NCI-H82 treated with DMSO at 0.1 percent for 48 hours (cell line): ENCODE results near the gene CENPB.
"Not testable (repeated sequence)": the region's sequence is repeated elsewhere in the genome, so short reads cannot be mapped to it uniquely, and the experiment has no call there.

ENCODE experiments used
- DNase-seq: peaks from one replicate; lab custom pipeline; 2025; ENCODE audit not compliant: unreplicated experiment; lab: John Stamatoyannopoulos, UW

The CENPB gene

GRCh38 chr20:3786665-3787323 lies at the start of gene CENPB:
TSS of gene CENPB (minus strand) at chr20:3786740. CDS start at chr20:3786483, 257 bp downstream.
- DNase-seq: peak; percentile 40

DNA sequence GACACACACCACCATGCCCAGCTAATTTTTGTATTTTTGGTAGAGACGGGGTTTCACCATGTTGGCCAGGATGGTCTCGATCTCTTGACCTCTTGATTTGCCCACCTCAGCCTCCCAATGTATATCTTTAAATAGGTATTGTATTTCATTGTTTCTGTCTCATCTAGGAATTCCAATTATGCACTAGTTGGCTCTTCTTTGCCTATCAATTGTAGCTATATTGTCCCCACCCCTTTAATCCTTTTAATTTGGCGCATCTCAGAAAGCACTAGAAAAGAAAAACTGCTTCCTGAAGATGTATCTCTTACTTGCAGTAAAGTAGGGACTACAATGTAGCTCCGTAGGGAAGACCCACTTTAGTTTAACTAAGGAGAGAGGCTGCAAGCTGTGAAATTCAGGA lies 49.6 kb upstream of the CENPB start:
- no peak for DNase-seq

DNA sequence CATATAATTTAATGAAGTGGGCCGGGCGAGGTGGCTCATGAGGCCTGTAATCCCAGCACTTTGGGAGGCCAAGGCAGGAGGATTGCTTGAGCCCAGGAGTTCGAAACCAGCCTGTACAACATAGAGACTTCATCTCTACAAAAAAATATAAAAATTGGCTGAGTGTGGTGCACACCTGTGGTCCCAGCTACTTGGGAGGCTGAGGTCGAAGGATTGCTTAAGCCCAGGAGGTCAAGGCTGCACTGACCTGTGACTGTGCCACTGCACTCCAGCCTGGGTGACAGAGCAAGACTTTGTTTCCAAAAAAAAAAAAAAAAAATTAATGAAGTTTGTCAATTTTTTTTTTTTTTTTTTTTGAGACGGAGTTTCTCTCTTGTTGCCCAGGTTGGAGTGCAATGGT lies 43.4 kb upstream of the CENPB start:
- DNase-seq: not testable (repeated sequence)

- no peak for DNase-seq
Measured at GRCh38 chr20:3828798-3829197, 42.3 kb upstream of the CENPB start.

- no peak for DNase-seq
Measured at GRCh38 chr20:3826420-3826819, 39.9 kb upstream of the CENPB start.

DNA sequence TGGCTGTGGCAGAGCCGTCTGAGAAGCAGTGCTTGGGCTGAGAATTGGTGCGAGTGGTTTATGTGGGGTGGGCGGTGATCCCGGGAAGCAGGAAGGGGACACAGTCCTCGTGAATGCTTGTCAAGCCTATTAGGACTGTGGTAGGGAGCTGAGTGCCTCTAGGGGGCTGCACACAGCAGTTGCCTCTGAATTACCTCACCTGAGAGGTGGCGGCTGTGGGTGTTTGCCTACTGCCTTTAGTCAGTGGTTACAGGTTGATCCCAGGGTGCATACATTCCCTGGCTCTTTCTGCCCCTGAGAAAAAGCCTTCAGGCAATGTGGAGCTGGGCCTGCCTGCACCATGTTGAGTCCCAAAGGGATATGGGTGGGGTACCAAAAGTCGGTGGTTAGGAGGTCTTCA lies 39.0 kb upstream of the CENPB start:
- DNase-seq: no peak

DNA sequence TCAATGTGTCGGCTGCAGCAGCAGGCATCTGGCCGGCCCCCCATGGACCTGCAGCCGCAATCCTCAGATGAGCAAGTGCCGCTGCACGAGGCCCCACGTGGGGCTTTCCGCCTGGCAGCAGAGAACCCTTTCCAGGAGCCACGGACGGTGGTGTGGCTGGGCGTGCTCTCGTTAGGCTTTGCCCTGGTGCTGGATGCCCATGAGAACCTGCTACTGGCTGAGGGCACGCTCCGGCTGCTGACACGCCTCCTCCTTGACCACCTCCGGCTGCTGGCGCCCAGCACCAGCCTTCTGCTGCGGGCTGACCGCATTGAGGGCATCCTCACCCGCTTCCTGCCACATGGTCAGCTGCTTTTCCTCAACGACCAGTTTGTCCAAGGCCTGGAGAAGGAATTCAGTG lies 37.3 kb upstream of the CENPB start:
- no peak for DNase-seq

GRCh38 chr20:3821996-3822395 lies 35.5 kb upstream of the CENPB start:
- no peak for DNase-seq

GRCh38 chr20:3820901-3821727 lies 34.6 kb upstream of the CENPB start:
- DNase-seq: no peak

DNA sequence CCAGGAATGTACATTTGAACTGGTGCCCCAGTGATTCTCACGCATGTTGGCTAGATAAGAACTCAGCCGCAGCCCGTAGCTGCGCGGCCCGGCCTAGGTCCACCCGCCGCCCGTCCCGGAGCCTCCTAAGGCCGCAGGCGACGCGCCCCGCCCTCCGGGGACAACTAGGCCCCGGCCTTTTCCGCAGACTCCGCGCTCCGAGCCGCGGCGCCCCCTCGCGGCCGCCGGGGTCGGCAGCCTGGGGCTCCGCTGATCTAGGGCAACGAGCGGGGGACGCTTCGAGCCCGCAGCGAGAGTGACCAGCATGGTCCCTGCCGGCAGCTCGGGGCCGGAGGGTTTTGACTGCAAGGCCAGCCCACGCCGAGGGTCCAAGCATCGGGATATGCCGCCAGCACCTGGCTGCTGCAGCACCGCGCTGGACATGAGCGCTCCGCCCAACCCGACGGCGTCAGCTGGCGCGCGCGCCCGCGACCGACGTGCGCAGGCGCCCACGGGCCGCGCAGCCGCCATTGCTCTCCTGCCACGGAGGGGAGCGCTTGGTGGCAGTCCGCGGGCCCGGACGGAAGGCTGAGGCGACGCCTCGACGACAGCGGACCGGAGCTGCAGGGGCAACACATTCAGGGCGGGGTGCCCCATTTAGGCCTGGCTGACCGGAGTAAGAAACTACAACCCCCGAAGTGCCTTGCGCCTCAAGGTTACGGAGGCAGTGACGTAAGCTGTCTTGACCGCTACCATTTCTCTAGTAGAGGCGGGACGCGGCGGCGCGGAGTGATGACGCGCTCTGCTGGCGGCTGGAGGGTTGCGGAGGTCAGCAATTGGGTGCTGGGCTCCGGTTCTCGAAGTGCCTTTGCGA lies 33.7 kb upstream of the CENPB start, which contains the start of gene AP5S1:
AP5S1 (plus strand) TSS at position 500 of the 853 bp plus-strand sequence. CDS start 1,571 bp downstream, outside the sequence.
- peak; percentile 80 for DNase-seq

DNA sequence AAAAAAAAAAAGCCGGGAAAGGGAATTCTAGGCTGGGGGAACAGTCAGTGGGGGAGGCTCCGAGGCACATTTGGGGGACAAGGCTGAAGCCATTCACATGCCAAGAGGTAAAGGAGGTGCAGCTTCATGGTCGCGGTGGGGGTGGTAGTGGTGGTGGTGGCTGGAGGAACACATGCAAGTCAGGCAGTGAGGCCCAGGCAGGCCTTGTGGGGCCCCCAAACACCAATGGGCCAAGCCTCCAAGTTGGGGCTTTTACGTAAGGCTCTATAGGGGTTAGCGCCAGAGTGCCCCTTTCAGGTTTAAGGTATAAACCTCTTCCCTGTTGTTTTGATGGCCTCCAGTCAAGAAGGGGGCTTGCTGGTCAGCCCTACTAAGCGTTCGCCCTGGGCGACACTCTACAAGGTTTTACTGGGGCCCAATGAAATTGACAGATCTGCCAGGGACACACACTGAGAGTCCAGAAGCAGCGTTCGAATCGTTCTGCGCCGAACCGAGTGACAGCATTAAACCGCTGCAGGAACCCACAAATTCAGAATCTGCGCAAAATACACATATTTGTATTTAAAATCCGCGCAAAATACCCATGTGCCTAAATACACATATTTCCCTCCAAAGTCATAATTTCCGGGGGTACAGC lies 33.0 kb upstream of the CENPB start:
- no peak for DNase-seq

DNA sequence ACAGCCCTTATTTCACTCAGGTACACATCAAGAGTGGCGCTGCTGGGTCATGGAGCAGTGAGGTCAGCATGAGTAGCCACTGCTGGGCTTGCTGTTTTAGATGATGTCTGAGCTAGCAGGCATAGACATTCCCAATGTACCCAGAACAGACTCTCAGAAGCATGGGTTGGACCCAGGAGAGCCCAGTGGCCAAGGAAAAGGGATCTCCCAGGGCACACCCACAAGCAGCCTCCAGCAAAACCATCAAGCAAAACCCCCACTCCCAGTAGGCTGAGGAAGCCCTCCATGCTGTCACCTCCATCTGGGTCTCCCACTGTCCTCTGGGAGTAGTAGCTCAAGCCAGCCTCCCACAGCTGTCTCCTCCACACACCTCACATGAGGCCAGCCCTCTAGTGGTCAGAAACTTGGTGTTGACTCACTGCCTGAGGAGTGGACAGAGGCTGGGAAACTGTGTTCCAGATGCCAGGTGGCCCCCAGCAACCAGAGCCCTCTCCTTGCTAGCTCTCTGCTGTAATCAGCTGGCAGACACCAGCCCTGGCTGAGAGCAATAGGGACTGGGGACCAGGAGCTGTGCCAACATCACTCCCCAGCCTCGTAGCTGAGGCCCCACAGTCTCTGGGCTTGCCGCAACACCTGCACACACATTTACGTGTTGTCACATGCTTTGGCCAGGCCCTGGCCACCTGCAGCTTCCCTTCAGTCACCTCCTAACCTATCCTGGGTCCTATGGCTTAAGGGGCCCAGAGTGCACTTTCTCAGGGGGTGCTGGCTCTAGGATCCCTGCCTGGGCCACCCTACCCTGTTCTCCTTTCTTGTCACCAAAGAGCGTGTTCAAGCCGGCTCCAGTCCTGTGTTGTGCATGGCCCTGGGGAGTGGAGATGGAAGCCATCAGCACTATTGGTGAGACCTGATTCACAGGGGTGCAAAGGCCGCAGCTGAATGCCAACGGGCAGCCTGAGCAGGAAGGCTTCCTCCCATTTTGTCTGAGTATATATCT lies 31.9 kb upstream of the CENPB start:
- peak; percentile 60 for DNase-seq

- DNase-seq: no peak
Measured at GRCh38 chr20:3815703-3816315, 29.3 kb upstream of the CENPB start.

DNA sequence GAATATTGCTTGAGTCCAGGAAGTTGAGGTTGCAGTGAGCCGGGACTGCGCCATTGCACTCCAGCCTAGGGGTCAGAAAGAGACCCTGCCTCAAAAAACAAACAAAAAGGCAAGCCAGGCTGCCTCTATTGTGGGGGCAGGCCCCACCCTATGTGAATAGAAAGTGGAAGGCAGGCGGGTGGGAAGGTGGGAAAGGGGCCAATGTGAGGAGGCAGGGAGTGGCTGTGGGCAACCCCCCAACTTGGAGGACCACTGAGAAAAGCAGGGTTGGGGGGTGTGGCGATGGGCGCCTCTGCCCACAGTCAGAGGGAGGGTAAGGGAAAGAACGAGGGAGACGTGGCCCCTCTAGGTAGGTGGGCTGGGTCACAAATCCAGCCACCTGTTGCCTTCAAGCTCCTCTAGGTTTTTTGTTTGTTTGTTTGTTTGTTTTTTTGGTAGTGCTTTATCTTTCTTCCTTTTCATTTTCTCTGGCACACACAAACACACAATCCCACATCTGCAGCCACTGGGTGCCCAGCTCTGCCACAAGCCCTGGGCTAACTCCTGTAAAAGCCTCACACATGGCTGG lies 28.5 kb upstream of the CENPB start:
- DNase-seq: no peak

DNA sequence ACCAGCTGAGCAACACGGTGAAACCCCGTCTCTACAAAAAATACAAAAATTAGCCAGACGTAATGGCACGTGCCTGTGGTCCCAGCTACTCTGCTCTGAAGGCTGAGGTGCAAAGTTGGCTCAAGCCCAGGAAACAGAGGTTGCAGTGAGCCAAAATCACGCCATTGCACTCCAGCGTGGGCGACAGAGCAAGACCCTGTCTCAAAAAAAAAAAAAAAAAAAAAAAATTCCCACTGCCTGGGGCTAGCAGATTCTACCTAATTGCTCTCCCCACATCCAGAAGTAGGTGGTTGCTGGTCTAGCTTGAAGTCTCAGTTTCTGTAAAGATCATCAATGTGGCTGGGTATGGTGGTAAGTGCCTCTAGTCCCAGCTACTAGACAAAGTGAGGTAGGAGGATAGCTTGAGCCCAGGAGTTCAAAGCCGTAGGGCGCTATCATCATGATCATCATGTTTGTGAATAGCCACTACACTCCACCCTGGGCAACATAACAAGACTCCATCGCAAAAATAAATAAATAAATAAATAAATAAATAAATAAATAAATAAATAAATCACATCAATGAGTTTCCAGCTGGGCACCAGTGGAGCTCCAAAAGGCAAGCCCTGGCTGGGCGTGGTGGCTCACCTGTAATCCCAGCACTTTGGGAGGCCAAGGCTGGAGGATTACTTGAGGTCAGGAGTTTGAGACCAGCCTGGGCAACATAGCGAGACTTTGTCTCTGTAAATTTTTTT lies 27.5 kb upstream of the CENPB start:
- no peak for DNase-seq

DNA sequence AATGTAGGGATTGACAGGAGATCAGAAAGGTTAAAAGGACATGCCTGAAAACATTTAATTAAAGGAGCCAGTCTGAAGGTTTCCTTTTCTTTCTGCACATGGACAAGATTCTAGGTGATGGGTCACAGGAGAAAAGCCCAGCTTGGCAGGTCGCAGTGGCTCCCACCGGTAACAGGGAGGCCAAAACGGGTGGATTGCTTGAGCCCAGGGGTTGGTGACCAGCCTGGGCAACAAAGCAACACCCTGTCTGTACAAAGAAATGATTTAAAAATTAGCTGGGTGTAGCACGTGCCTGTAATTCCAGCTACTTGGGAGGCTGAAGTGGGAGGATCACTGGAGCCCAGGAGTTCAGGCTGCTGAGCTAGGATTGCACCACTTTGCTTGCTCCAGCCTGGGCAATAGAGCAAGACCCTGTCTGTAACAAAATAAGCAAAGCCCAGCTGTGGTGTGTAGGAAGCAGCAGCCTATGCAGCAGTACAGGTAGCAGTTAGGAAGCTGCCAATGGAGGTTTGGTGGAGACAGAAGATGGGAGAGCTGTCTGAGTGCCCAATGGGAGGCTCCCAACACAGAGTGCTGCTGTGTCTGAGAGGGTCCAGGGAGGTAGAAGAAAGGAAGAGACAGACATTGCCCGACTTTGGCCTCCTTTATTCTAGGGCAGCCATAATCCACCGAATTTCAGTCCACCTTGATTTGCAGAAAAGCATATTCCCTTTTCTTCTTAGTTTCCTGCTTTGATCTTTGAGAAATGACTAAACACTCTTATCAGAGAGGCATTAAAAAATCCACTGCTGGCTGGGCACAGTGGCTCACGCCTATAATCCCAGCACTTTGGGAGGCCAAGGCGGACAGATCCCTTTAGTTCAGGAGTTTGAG lies 26.7 kb upstream of the CENPB start:
- no peak for DNase-seq

DNA sequence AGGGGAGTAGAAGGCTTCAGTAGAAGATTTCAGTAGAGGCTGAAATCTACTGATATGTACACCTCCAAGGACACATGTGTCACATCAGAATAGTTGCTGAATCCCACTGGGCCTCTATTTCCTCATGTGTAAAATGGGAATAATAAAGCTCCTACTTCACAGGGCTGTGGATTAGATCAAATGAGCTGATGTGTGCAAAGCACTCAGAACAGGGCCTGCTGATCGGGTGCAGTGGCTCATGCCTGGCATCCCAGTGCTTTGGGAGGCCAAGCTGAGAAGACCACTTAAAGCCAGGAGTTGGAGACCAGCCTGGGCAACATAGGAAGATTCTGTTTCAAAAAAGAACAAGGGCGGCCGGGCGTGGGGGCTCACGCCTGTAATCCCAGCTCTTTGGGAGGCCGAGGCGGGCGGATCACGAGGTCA lies 25.7 kb upstream of the CENPB start:
- DNase-seq: no peak
